PFSK-1 (cell line): Measurements from ENCODE around the gene DPYD.

ENCODE experiments used
- FOXP2 ChIP-seq: optimal IDR thresholded peaks from 2 replicates; pipeline ENCODE3; 2011; ENCODE audit warnings: borderline replicate concordance, control low read depth, inconsistent platforms; ENCODE audit not compliant: insufficient read depth; ENCODE audit errors: extremely low read length, extremely low read depth
- POLR2AphosphoS5 ChIP-seq: IDR thresholded peaks from 2 replicates; pipeline ENCODE4 v1.6.1; 2012; ENCODE audit warnings: low read depth, mild to moderate bottlenecking, control low read depth, low read length, moderate library complexity
- SIN3A ChIP-seq: IDR thresholded peaks from 2 replicates; pipeline ENCODE4 v1.6.1; 2012; ENCODE audit warnings: mild to moderate bottlenecking, low read length, moderate library complexity, borderline replicate concordance; ENCODE audit not compliant: insufficient read depth
- TAF1 ChIP-seq: IDR thresholded peaks from 2 replicates; pipeline ENCODE4 v1.6.1; 2012; ENCODE audit warnings: low read length, control low read depth, borderline replicate concordance; ENCODE audit not compliant: insufficient read depth
- TF ChIP-seq, protein P1 (sequence below), 2 experiments: IDR thresholded peaks; 2 replicates each; pipeline versions ENCODE4 v1.6.1 to v1.8.0; 2011 to 2012; ENCODE audit warnings: low read depth in 2 of 2, low read length in 2 of 2, control low read depth in 1 of 2, inconsistent platforms in 1 of 2, mild to moderate bottlenecking in 1 of 2, moderate library complexity in 1 of 2; ENCODE audit not compliant: insufficient read depth in 1 of 2

DNA sequence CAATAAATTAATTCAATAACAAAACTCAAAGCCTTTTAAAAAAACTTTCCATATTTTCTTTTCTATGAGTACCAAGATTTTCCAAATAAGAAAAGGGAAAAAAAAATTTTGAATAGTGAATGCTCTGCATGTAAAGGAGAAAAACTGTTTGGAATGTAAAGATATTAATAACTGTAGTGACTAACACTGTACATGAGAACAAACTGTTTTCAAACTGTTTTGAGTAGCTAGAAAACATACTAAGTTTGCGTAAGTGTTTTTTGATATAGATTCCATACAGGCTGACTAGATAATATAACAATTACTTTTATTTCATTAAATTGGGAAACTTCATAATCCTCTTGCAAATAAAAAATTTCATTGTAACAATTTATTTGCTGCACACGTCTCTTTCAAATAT is 150.5 kb downstream of the DPYD start:
- TF ChIP-seq, protein P1, sequence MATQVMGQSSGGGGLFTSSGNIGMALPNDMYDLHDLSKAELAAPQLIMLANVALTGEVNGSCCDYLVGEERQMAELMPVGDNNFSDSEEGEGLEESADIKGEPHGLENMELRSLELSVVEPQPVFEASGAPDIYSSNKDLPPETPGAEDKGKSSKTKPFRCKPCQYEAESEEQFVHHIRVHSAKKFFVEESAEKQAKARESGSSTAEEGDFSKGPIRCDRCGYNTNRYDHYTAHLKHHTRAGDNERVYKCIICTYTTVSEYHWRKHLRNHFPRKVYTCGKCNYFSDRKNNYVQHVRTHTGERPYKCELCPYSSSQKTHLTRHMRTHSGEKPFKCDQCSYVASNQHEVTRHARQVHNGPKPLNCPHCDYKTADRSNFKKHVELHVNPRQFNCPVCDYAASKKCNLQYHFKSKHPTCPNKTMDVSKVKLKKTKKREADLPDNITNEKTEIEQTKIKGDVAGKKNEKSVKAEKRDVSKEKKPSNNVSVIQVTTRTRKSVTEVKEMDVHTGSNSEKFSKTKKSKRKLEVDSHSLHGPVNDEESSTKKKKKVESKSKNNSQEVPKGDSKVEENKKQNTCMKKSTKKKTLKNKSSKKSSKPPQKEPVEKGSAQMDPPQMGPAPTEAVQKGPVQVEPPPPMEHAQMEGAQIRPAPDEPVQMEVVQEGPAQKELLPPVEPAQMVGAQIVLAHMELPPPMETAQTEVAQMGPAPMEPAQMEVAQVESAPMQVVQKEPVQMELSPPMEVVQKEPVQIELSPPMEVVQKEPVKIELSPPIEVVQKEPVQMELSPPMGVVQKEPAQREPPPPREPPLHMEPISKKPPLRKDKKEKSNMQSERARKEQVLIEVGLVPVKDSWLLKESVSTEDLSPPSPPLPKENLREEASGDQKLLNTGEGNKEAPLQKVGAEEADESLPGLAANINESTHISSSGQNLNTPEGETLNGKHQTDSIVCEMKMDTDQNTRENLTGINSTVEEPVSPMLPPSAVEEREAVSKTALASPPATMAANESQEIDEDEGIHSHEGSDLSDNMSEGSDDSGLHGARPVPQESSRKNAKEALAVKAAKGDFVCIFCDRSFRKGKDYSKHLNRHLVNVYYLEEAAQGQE (IDR thresholded peaks at IDR 0.05; ENCODE audit: insufficient read depth in 1 of 2, low read depth in 2 of 2, low read length in 2 of 2), result no peak
- no peak for TF ChIP-seq POLR2AphosphoS5
- TF ChIP-seq TAF1, result no peak
- TF ChIP-seq SIN3A, result no peak
- TF ChIP-seq FOXP2, result no peak
